HG02970 (cell line): Measurements from ENCODE around the gene RNASEH1.

Experiments
- ATAC-seq: cut with Tn5 transposase; IDR thresholded peaks from one replicate; pipeline ENCODE4 v1.9.1; 2021; ENCODE audit warnings: mild to moderate bottlenecking, moderate library complexity, moderate number of reproducible peaks; ENCODE audit not compliant: unreplicated experiment, low FRiP score

Gene RNASEH1

DNA sequence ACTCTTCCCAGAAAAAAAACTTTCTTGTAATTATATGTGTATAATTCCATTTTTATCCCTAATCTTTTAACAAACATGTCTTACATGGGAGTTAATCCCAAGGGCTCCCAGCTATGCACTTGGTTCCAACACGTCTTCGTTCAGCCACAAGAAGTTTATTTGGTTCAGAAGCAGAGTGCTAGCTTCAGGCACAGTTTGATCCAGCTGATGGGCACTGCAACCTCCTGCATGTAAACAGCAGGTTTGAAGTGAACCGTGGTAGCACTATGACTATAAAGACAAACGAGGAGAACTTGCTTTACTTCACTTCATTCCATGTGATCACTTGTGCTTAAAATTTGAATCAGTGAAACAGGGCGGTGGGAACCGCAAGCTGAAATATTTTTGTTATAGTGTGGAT lies 7.0 kb upstream of the RNASEH1 start:
- ATAC-seq: no peak

GRCh38 chr2:3563521-3563976 lies 5.4 kb upstream of the RNASEH1 start:
- ATAC-seq: no peak

DNA sequence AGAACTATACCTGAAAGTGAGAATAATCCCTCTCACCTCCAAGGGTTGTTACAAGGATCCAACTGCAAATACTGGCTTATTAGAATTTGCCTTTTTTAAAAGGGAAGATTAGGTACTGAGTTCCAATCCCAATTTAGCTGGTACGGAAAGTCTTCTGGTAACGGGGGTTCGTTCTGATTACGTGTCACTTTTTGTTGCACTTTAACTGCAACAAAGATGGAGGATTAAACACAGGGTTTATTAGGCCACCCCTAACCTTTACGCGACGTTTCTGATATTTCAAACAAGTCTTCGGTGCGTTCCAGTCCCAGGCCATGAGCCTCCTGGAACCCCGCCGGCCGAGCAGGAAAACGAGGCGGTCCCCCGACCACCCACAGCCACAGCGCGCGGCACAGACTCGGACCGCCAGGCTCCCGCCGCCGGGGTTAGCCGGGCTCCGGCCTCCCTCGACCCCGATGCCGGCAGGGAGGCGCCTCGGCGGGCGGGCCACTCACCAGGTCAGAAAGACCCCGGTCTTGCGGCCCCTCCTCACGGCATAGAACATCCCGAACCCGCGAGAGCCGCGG lies 411 bp downstream of the RNASEH1 start:
- ATAC-seq: peak; percentile 27

GRCh38 chr2:3553946-3554345 lies 4.2 kb downstream of the RNASEH1 start:
- no peak for ATAC-seq

DNA sequence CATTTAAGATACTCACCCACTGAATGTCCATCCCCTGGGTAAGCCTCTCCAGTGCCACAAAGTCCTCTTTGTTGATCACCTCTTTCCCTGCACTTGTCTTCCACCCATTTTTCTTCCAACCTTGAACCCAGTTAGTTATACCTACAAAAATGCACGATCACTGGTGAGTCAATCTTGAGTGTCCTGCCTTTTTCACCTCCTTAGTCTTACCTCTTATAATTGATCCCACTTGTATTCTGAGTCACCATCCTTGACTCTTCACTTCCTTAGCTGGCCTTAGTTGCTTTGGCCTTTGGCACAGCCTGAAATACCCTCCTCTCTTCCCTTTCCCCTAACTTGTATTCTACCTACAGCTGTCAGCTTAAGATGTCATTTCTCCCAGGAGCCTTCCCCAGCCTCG lies 10.2 kb downstream of the RNASEH1 start:
- no peak for ATAC-seq

DNA sequence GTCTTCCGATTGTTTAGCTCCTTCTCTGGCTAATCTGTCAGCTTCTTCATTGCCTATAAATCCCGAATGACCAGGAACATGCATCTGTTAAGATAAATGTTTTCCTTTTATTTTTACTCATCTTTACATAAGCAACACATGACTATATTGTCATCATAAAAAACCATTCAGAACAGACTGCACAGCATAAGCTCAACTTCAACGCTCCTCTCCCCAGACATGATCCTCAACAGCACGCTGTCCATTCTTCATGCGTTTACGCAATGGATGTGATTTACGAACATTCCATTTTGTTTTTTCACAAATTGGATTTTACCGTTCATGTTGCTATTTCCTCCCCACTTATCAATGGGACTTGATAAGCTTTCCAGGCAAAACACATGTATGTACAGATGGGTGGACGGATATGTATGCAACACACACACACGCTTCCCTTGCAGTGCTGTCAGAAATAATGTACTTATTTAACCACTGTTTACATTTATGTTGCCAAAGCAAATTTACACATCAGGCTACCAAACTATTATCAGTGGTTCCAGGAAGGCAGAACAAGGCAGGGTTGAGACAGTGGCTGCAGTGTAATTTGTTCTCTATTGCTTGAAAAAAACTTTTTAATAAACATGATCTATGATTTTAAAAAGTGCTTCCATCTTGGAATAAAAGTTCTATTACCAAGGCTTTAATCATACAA lies 12.2 kb downstream of the RNASEH1 start:
- no peak for ATAC-seq

GRCh38 chr2:3543023-3543683 lies 15.0 kb downstream of the RNASEH1 start:
- ATAC-seq: no peak

DNA sequence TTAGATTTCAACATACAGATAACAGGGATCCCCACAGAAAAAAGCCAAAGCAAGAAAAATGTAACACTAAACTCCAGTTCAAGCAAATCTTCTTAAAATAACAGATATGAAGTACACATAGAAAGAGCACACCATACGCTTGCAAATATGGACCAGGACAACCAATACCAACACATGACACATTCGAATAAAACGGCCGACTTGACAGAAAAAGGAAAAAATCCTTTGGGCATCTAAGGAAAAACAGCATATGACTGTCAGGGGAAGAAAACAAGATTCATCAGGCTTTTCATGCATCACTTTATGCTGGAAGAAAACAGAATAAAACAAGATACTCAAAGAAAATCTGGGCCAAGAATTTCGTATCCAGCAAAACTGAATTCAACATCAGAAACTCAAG lies 16.0 kb downstream of the RNASEH1 start:
- ATAC-seq: no peak

GRCh38 chr2:3539836-3540235 lies 18.3 kb downstream of the RNASEH1 start:
- ATAC-seq: no peak

DNA sequence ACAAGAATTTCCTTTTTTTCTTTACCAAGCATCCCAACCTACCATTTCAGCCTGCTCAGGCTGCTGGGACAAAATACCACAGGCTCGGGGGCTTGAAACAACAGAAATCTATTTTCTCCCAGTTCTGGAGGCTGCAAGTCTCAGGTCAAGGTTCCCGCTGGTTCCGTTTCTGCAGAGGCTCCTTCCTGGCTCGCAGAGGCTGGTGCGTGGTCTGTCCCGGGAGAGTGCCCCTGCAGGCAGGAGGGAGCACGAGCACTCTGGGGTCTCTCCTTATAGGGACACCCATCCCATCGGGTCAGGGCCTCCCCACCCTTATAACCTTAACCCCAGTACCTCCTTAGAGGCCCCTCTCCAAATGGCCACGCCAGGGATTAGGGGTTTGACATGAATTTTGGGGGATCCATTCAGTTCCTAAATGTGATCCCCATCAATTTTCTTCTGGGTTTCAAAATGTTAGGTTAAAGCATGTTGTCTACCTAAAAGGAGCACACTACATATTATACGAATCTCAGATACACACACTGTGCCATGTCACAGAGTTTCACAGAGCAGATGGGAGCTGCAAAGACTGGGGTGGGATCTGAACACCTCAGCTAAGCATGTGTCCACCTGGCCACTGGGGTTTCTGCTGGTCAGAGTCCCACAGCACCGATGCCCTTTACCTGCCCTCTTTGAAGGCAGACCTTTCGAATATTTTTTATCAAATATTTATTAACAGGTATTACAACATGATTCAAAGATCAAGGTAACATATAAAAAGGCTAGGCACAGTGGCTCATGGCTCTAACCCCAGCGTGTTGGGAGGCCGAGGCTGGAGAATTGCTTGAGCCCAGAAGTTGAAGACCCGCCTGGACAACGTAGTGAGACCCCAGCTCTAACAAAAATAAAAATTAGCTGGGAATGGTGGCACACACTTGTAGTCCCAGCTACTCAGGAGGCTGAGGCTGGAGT lies 21.2 kb downstream of the RNASEH1 start:
- ATAC-seq: no peak

DNA sequence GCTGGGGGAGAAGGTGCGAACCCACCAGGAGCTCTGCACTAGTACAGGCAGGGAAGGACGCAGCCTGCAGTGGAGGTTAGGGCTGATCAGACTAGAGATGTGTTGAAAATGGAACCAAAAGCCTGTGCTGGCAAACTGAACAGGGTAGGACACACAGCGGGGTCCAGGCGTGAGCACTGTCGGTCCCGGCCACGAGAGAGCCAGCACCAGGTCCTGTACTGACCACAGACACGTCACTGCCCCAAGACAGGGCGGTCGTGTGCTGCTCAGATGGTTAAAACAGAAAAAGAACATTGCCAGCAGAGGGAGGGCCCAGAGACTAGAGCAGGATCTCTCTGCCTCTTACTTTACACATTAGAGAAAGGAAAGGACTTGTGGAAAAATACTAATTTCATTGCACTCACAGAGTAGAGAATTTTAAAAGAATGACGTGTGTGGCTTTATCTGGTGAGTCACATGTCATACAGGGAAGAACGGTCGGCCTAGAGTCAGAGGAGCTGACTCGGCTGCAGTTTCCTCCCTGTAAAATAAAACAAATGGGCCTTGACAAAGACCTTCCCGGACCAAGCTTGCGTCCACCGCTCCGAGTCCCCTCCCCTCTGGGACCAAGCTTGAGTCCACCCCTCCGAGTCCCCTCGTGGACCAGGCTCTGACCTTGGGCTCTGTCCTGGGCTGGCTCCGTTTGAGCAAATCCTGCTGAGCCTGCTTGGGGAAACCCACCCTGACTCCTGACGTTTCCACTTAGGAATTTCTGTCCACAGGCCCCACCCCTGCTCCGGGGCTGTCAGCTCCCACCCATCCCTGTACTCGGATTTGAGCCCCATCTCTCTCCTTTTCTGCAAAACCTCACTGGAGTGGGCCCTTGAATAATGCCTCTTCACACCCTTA lies 22.1 kb downstream of the RNASEH1 start:
- no peak for ATAC-seq

GRCh38 chr2:3535467-3535793 lies 22.7 kb downstream of the RNASEH1 start:
- ATAC-seq: no peak

DNA sequence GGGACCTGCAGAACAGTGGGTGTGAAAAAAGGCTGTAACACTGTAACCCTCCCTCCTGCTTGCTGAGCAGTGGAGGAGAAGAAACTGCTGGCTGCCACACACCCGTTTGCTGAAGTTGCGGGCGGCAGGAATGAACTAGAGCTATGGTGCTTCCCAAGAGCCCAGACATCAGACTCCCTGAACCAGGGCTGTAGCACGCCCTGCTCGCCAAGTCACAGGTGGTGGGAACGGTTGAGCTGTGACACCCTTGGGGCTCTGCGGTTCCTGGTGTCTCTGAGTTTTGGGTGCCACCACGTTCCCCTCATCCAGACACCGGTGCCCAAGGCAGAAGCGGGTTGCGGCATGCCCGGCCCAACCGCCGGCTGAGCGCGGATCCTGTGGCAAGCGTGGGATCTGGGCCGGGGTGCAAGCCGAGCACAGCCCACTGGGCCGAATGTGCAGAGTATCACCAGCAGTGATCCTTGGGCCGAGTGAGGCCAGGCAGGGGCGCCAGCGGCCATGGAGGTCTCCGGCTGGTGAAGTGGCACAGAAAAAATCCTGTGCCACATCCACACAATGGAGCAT lies 23.8 kb downstream of the RNASEH1 start:
- ATAC-seq: no peak

- ATAC-seq: no peak
Observed at GRCh38 chr2:3533836-3534235, 24.3 kb downstream of the RNASEH1 start.

DNA sequence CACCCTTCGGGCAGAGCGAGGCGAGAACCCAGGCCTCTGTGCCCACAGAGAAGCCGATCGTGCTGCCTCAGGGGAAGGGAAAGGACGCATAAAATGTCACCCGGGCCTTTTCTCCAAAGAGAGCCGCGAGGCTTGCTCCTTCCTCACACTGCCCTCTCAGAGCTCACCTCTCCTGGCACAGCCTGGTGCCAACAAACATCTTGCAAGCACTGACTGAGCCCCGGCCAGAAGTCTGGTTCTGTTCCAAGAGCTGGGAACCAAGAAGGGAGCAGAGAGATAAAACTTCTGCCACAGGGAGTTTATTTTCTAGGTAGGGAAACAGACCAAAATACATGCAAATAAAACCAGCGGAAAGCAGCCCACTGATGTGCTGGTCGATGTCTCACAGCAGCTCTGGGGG lies 25.2 kb downstream of the RNASEH1 start:
- ATAC-seq: no peak

GRCh38 chr2:3529316-3530025 lies 28.7 kb downstream of the RNASEH1 start:
- ATAC-seq: no peak

GRCh38 chr2:3527886-3528785 lies 30.0 kb downstream of the RNASEH1 start:
- ATAC-seq: no peak

GRCh38 chr2:3526871-3527270 lies 31.3 kb downstream of the RNASEH1 start:
- no peak for ATAC-seq
